Ammon's horn (tissue), 1 donor: ENCODE measurements around the gene DOCK3.
A peak's percentile ranks its signal among the peaks of the same experiment; 100 is the strongest.

Experiments used
- DNase-seq: peaks from one replicate; pipeline ENCODE4 v3.0.0-alpha.2; 2016; ENCODE audit warnings: low spot score

DOCK3 gene

DNA sequence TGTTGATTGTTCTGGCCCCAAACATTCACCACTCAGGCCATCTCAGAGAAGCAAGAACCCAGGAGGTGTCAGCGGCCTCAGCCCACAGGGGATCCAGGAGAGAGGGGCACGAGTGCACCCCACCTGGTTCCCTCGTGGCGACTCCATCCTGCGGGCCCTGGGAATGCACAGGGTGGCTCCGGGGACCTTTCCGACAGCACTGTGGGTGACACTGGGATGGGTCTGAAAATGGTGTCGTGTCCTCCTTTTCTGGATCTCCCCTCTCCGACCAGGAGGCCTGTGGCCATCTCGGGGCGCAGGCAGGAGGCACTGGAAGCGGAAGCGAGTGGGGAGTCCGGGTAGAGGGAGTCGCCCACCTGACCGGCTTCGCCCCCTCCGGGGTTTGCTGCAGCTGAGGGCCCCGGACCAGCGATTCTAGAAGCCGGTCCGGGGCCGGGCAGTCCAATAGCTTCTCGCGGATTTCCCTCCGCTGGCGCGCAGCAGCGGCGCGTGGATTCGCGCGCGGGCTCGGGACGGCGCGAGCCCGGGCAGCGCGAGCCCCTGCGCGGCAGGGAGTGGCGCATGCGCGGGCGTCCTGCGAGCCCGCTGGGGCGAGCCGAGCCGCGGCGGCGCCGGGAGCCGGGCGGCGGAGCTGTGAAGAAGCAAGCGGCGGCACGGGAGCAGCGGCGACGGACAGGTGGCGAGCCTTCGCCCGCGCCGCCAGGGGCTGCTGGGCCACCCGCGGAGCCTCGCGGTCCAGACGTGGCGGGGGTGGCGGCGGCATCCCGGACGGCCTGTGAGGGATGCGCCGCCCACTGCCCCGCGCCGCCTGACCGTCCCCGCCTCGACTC is at the start of gene DOCK3:
TSS of gene DOCK3 (plus strand) at position 579 of the 830 bp plus-strand sequence. CDS start 337 bp downstream, outside the sequence.
- DNase-seq = peak; percentile 65

DNA sequence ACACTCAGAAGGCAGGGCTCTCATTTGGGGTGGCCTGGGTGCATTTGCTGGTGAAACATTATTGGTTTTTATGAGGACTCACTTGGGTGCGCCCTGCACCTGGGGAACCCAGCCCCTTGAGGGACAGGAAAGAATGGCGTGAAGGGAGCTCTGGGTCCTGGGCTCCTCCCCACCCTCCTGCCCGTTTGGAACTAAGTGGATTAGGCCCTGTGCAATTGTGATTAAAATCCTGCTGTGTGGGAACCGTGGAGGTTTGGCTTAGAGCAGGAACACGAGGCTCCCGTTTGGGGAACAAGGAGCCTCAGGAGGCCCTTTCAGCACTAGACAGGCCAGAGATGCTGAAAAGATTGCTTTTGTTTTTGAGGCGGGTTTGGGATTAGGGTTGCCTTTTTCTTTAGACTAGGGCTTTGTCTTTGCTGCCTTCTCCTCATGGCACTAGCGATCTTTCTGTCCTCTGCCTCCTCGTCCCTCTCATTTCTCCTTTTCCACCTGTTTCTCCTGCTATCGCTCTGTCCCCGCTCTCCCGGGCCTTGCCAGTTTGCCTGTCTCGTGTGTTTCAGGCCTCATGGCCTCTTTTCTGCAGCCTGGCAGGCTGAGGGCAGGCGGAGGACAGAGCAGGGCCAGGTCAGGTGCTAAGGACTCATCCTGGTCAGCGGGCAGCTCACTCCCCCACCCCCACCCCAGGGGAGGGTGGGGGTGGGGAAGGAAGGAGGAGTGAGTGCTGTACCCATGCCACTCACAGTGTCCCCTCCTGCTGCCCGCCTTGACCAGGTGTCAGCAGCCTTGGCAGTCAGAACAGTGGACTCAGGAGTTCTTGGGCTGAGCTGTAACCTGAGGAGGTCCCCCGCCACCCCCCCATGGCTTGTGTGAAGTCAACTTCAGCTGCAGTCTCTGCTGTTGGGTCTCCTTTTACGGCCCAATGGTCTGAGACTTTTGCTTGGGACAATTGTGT is 49.2 kb upstream of the DOCK3 start:
- DNase-seq = no peak

DNA sequence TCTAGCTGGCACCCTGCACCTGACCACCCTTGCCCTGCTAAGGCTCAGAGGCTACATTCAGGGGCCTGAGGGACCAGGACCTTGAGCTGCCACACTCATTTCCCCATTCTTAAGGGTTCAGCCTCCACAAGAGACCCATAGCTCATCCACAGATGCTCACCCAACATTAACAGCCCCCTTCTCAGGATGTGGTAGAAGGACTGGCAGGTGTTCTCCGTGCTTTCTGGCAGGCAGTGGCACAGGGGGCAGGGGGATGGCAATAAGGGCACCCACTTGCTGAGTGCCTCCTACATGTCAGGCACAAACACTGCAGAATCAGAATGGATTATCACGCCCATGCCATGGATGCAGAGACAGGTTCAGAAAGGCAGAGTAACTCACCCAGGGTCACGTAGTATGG is 48.3 kb upstream of the DOCK3 start:
- no peak for DNase-seq

DNA sequence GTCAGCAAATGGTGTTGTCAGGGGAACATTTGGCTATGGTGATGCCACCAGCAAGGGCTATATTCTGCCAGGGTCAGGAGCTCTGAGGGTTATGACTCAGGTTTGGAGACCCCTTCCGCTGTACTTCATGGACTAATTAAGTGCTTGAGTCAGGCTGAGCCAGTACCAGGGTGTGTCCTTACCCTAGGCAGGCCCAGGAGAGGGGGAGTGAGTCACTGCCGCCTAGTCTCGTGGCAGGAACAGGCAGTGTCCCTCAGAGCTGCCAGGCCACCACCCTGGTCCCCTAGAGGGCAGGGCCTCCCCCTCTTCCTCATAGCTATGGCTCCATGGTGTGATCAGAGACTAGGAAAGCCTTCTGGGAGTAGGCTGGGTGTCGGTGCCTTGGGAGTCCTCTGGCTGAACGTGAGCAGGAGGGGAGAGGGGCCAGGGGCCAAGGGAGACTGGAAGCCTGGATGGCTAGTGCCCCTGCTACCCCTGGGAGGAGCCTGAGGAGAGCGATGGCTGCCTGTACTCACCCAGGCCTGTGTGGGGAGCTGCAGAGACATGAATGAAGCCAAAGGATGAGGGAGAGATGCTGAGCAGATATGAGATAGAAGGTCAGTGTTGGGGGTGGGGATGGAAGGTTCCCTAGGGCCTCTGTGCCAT is 47.2 kb upstream of the DOCK3 start:
- DNase-seq = peak; percentile 73

DNA sequence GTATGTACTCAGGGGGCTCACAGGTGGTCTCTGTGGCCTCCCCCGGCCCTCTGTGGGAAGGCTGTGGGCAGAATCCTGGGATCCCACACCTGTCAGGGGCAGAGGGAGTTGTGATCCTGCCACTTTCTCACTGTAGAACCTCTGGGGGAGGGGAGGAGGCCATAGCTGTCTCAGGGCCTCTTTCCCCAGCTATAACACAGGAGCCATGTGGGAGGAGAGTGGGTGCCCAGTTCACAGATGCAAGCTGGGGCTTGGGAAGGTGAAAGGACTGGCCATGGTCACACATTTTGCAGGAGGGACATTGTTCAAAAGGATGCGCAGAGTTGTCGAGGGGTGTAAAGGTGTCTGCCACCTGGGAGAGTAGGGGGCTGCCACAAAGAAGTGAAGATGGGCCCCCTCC is 46.1 kb upstream of the DOCK3 start:
- no peak for DNase-seq

DNA sequence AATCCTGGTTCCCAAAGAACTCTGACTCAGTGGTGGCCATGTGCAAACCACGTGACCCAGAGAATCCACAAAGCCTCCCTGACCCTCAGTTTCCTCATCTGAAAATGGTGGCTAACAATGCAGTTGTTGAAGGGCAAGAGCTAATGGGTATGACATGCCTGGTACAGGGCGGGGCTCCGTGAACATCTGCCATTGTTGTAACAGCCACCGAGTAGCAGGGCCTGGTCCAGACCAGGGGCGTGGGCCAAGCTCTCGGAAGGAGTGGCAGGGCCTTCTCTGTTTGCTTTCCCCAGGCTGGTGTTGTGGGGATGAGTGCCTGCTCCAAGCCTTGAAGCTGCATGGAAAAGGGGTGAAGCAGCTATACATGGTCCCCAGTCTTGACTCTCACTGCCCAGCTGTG is 44.3 kb upstream of the DOCK3 start:
- no peak for DNase-seq

- DNase-seq = no peak
Measured at GRCh38 chr3:50630877-50631276, 43.9 kb upstream of the DOCK3 start.

DNA sequence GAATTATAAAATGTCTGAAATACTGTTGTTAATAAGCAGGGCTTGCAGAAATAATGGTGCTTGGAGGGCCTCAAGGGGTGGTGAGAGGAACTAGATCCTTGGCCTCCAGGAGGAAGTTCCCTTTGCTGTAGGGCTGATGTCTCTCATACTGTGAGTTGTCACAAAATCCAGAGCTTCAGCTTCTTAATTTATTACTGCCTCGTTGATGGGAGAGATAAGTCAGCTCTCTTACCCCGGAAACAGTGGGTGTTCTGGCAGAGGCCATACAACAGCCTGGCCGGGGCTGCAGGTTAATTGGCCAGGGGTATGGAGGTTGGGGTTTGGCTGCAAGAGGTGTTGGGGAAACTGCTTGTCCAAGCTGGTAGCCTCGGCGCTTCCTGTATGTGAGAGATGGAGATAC is 42.3 kb upstream of the DOCK3 start:
- no peak for DNase-seq

GRCh38 chr3:50633230-50633790 is 41.4 kb upstream of the DOCK3 start:
- no peak for DNase-seq

DNA sequence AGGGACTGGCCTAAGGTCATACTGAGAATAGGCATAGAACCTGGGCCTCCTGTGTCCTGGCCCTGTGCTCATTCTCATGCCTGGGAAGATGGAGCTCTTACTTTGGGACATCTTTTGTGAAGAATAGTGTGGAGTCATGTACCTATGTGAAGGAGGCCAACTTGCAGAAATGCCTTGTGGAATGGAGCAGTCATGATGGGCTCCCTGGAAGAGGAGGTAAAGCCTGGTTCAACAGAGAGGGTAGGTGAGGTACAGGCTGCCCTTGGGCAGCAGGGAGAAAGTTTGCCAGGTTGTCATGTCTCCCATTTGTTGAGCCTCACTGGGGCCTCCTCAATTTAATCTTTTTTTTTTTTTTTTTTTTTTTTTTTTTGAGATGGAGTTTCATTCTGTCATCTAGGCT is 39.7 kb upstream of the DOCK3 start:
- DNase-seq = no peak

GRCh38 chr3:50637011-50637410 is 37.7 kb upstream of the DOCK3 start:
- DNase-seq = no peak

- no peak for DNase-seq
Measured at GRCh38 chr3:50637945-50638344, 36.8 kb upstream of the DOCK3 start.

DNA sequence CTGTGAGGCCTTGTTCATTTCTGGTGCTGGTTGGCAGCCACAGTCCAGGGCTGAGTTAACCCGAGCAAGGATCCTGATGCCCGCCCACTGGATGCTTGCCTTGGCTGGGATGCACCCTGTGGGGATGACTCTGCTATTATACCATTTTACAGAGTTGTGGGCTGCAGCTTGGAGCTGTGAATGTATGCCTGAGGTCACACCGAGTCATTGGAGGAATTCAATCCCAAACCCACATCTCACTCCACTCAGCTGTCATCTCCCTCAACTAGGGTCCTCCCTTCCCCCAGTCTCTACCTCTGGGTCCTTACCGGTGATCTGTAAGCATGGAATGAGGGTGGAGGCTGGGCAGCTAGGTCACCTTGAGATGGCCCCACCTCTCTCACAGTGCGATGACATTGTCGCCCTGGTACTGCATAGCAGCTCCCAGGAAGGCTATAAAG is 35.7 kb upstream of the DOCK3 start:
- DNase-seq = no peak

DNA sequence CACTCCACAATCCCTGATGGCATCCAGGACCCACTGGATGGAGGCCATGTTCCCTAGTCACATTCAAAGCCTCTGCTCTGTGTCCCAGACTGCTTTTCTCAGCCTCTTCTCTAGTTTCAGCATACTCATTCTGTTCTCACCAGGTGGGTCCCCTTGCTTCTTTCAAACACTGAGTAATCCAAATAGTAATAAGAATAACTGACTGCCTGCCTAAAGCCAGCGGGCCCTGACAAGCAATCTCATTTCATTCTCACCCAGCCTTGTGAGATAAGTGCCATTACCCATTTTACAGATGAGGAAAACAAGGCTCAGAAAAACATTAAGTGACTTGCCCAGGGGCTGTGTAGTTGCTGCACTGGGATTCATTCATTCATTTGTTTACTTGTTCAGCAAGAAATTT is 32.3 kb upstream of the DOCK3 start:
- no peak for DNase-seq

DNA sequence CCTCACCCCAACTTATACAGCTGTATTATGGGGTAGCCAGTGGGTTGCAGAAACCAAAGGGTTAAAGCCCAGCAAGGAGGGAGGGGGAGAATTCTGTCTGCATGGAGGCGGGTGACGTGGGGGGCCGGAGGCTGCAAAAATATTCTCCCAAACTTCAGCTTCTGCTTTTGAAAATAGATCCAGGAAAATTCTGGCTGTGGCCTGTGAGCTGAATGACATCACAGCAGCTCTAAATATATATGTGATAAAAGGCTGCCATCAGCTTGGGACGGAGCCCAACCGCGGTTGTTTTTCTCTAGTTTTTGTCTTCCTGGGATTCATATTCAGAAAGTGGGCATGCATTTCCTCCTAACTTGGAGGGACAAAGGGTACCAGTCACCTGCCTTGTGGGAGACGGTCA is 30.2 kb upstream of the DOCK3 start:
- DNase-seq = peak; percentile 34

DNA sequence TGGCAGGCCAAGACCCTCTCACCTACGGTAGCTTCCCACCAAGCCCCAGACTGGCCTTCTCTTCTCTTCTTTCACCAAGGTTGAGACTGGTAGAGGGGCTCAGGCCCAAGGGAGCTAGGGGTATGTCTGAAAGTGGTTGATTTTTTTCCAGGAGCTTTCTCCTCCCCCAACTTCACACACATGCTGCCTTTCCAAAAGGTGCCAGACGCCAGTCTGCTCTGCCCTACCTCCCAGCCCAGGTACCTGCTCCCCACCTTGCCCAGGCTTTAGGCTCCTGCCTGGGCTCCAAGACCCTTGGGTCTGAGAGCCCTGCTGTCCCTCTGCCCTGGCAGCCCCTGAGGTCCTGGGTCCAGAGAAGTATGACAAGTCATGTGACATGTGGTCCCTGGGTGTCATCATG is 29.3 kb upstream of the DOCK3 start:
- no peak for DNase-seq

GRCh38 chr3:50648313-50648712 is 26.4 kb upstream of the DOCK3 start:
- DNase-seq = no peak

- no peak for DNase-seq
Measured at GRCh38 chr3:50648944-50649343, 25.8 kb upstream of the DOCK3 start.

DNA sequence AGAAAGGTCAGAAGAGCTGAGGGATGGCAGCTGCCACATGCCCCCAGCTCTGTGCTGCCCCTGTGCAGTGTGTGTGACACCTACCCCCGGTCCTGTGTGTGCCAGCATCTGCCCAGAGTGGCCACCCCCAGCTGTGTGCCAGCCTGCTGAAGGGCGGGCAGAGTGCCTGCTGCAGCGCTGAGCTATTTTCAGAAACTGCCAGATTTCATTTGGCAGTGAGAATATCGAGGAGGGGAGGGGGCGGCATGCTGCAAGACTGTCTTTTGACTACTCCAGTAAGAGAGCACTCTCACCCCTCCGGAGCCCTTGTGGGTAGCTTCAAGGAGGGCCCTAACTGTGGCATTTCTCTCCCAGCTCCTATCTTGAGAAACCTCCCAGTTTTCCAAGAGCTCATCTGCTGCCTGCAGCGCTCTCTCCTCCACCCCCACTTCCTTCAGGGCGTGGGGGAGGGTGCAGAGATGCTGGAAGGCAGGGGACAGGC is 25.2 kb upstream of the DOCK3 start:
- DNase-seq = peak; percentile 79

- DNase-seq = no peak
Measured at GRCh38 chr3:50650018-50650417, 24.7 kb upstream of the DOCK3 start.

DNA sequence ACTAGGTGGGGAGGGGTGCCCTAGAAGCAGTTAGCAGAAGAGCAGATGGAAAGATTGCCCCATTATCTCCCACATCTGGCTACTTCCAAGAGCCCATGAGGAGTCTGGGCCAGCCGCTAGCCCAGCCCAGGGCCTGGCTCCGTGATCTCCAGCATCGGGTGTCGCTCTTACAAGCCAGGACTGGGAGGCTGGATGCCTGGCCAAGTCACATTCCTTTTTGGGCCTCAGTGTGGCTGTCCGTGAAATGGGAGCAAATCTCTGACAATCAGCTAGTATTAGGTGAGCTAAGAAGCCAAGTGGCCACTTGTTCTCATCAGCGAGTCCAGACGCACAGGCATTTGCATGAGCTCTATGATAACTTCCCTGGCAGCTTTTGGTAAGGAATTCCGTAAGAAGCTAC is 23.3 kb upstream of the DOCK3 start:
- no peak for DNase-seq
